PC-3 (cell line): Measurements from ENCODE around the gene RNF157. TPM values are rescaled to one million over a fixed set of nuclear protein-coding genes. Genes with fewer than 3 reads are reported as not detected.
A peak's percentile ranks its signal among the peaks of the same experiment; 100 is the strongest.

ENCODE experiments used
- ATAC-seq: fragments of 200-7000 bp; cut with Tn5 transposase; 2 replicates; pipeline ENCODE4 v1.9.1; 2020; ENCODE audit warnings: mild to moderate bottlenecking, moderate library complexity
- BruUV-seq: library from RNA; stranded (reverse); fragments of 400-500 nt; replicated peaks from 2 replicates; lab custom pipeline; 2021; lab: Mats Ljungman, UMichigan
- CTCF ChIA-PET: fragments of 300-600 bp; sonication (Branson Sonifier 250); formaldehyde crosslinking; loops from one replicate; lab custom pipeline; 2022; ENCODE audit warnings: antibody characterized with exemption; lab: Charles Lee
- POLR2A ChIA-PET: fragments of 300-600 bp; sonication (Branson Sonifier 250); formaldehyde crosslinking; loops from one replicate; lab custom pipeline; 2022; ENCODE audit warnings: antibody characterized with exemption; ENCODE audit not compliant: unreplicated experiment; lab: Charles Lee
- DNase-seq: peaks from one replicate; pipeline ENCODE4 v3.0.0-alpha.2; 2015
- H2AFZ ChIP-seq: fragments of 300-600 bp; sonication (generic); 2 replicates; pipeline ENCODE4 v1.6.0; 2016; ENCODE audit warnings: antibody characterized with exemption, low read length
- H3F3A ChIP-seq: fragments of 300-600 bp; sonication (generic); one replicate; pipeline ENCODE4 v1.6.0; 2017; ENCODE audit warnings: antibody characterized with exemption, low read length, control low read depth, mild to moderate bottlenecking; ENCODE audit not compliant: unreplicated experiment
- H3K27ac ChIP-seq: fragments of 300-600 bp; sonication (generic); 2 replicates; pipeline ENCODE4 v1.5.1; 2016; ENCODE audit warnings: mild to moderate bottlenecking, low read length
- H3K27me3 ChIP-seq: fragments of 300-600 bp; sonication (generic); 2 replicates; pipeline ENCODE4 v1.6.1; 2016; ENCODE audit warnings: low read length, mixed read lengths
- H3K36me3 ChIP-seq: fragments of 300-600 bp; sonication (generic); 2 replicates; pipeline ENCODE4 v1.6.1; 2016; ENCODE audit warnings: low read depth, mixed run types, low read length, mixed read lengths
- H3K4me1 ChIP-seq: fragments of 300-600 bp; sonication (generic); 2 replicates; pipeline ENCODE4 v1.5.1; 2016; ENCODE audit warnings: low read length; ENCODE audit not compliant: insufficient read depth
- H3K4me2 ChIP-seq: fragments of 300-600 bp; sonication (generic); 2 replicates; pipeline ENCODE4 v1.6.0; 2016; ENCODE audit warnings: low read length
- H3K4me3 ChIP-seq: fragments of 300-600 bp; sonication (generic); 2 replicates; pipeline ENCODE4 v1.5.1; 2016; ENCODE audit warnings: mild to moderate bottlenecking, low read length, mixed read lengths
- H3K79me2 ChIP-seq: fragments of 300-600 bp; sonication (generic); 2 replicates; pipeline ENCODE4 v1.6.1; 2017; ENCODE audit warnings: low read length, mixed read lengths
- H3K9ac ChIP-seq: fragments of 300-600 bp; sonication (generic); 2 replicates; pipeline ENCODE4 v1.6.0; 2016; ENCODE audit warnings: mild to moderate bottlenecking, low read length
- H3K9me2 ChIP-seq: fragments of 300-600 bp; sonication (generic); replicated peaks from 2 replicates; pipeline ENCODE4 v1.6.1; 2016; ENCODE audit warnings: mixed run types, low read length, mixed read lengths
- H3K9me3 ChIP-seq: fragments of 300-600 bp; sonication (generic); 2 replicates; pipeline ENCODE4 v1.6.1; 2016; ENCODE audit warnings: low read length, mixed read lengths
- H4K20me1 ChIP-seq: fragments of 300-600 bp; sonication (generic); 2 replicates; pipeline ENCODE4 v1.6.1; 2016; ENCODE audit warnings: low read length, mixed read lengths
- CTCF ChIP-seq: fragments of 300-600 bp; sonication (generic); conservative IDR thresholded peaks from 2 replicates; pipeline ENCODE4 v1.5.1; 2017; ENCODE audit warnings: antibody characterized with exemption, low read depth, mild to moderate bottlenecking, low read length
- EZH2 ChIP-seq: fragments of 300-600 bp; sonication (generic); IDR thresholded peaks from one replicate; pipeline ENCODE4 v1.6.1; 2017; ENCODE audit warnings: antibody characterized with exemption, mild to moderate bottlenecking, low read length; ENCODE audit not compliant: unreplicated experiment
- EZH2phosphoT487 ChIP-seq: fragments of 300-600 bp; sonication (generic); IDR thresholded peaks from 2 replicates; pipeline ENCODE4 v1.6.1; 2018; ENCODE audit warnings: mild to moderate bottlenecking, antibody characterized with exemption, low read length, borderline replicate concordance
- intact Hi-C: fragments of 100-400 bp; cut with micrococcal nuclease; formaldehyde crosslinking; loops from 2 replicates; pipeline ENCODE4 v1.9.0; 2023
- total RNA-seq: library from RNA; depleted of rRNA; stranded (reverse); fragments of >200 nt; gene quantifications from 2 replicates; pipeline ENCODE4 v1.2.3, GENCODE V29; 2014

The RNF157 gene
- total RNA-seq, 1 experiment from 2014 or later = 7.4 TPM

- peaks cover 1% of the 10 kb centered on the region; the same call in 1 of the 2 replicates for H3K36me3 ChIP-seq
- DNase-seq = peak; percentile 94
- 0 out of 2 replicates have a peak, but pooled peaks cover 8% of the 10 kb centered on the region for H4K20me1 ChIP-seq
- intact Hi-C loops = loop anchor here (10.0 kb wide), 1 partner anchor 158 kb away; the partner anchor contains the start of gene EXOC7
- CTCF ChIA-PET = no interaction called here
- peak overlapping the region; percentile 74 for H3K27ac ChIP-seq
- H3K9me3 ChIP-seq = no peaks in the 10 kb centered on the region
- peak overlapping the region; percentile 22 for H2AFZ ChIP-seq
- BruUV-seq = no TSS peak
- no peaks in the 10 kb centered on the region for H3K27me3 ChIP-seq
- H3K79me2 ChIP-seq = peaks cover 23% of the 10 kb centered on the region
- H3K4me3 ChIP-seq = peak overlapping the region; percentile 39; the same call in 1 of the 2 replicates
- peak overlapping the region; percentile 10 for H3K9ac ChIP-seq
- POLR2A ChIA-PET = interaction anchor here (0.5 to 0.6 kb wide), 3 partner anchors 9 to 578 kb away, joined by 3 read pairs; no protein-coding TSS in a partner anchor
- H3K4me1 ChIP-seq = peaks cover 53% of the 10 kb centered on the region
- H3K9me2 ChIP-seq = no peaks in the 10 kb centered on the region
- H3K4me2 ChIP-seq = peak overlapping the region; percentile 88
- H3F3A ChIP-seq = no peaks in the 10 kb centered on the region
- no peak for TF ChIP-seq EZH2phosphoT487
- TF ChIP-seq EZH2 = no peak
- TF ChIP-seq CTCF = no peak
- no peak for ATAC-seq
Measured at GRCh38 chr17:76262732-76263344, 22.5 kb upstream of the RNF157 start.

- Histone ChIP-seq H2AFZ (no peak overlapping the region), H3F3A (no peaks in the 10 kb centered on the region), H3K4me2 (peak overlapping the region; percentile 88; the same call in 1 of the 2 replicates), H3K9ac (no peak overlapping the region), H3K9me3 (no peaks in the 10 kb centered on the region), H3K27me3 (no peaks in the 10 kb centered on the region), H3K4me3 (no peak overlapping the region), H3K4me1 (peaks cover 42% of the 10 kb centered on the region), H3K79me2 (peaks cover 11% of the 10 kb centered on the region), H4K20me1 (0 out of 2 replicates have a peak, but pooled peaks cover 4% of the 10 kb centered on the region), H3K36me3 (no peaks in the 10 kb centered on the region), H3K9me2 (no peaks in the 10 kb centered on the region), H3K27ac (0 out of 2 replicates have a peak overlapping the region, but pooled peaks have one; percentile 74)
- ChIA-PET CTCF (no interaction called here), POLR2A (interaction anchor here (0.6 kb wide), 1 partner anchor 11 kb away, joined by 3 read pairs; no protein-coding TSS in a partner anchor)
- no peak for TF ChIP-seq EZH2phosphoT487
- ATAC-seq (no peak), DNase-seq (peak; percentile 33)
- intact Hi-C loops = loop anchor here (10.0 kb wide), 1 partner anchor 157 kb away; the partner anchor contains the start of gene EXOC7
- BruUV-seq = no TSS peak
Measured at GRCh38 chr17:76261421-76262215, 21.3 kb upstream of the RNF157 start.

GRCh38 chr17:76260669-76261068 lies 20.4 kb upstream of the RNF157 start:
- Histone ChIP-seq H3K4me2 (no peak overlapping the region), H3K36me3 (no peaks in the 10 kb centered on the region), H3K4me1 (peaks cover 39% of the 10 kb centered on the region), H3F3A (no peaks in the 10 kb centered on the region), H3K79me2 (peaks cover 1% of the 10 kb centered on the region), H3K9me2 (no peaks in the 10 kb centered on the region), H3K9ac (no peak overlapping the region), H3K4me3 (no peak overlapping the region), H3K9me3 (no peaks in the 10 kb centered on the region), H3K27ac (no peak overlapping the region), H4K20me1 (no peaks in the 10 kb centered on the region), H2AFZ (no peak overlapping the region), H3K27me3 (no peaks in the 10 kb centered on the region)
- ChIA-PET POLR2A (no interaction called here), CTCF (no interaction called here)
- DNase-seq = no peak
- no TSS peak for BruUV-seq
- no peak for ATAC-seq
- intact Hi-C loops = loop anchor here (10.0 kb wide), 1 partner anchor 156 kb away; the partner anchor contains the start of gene EXOC7
- no peak for TF ChIP-seq CTCF
- no peak for TF ChIP-seq EZH2
- TF ChIP-seq EZH2phosphoT487 = no peak
